ENCODE data around the gene TP53AIP1.

Gene TP53AIP1

DNA sequence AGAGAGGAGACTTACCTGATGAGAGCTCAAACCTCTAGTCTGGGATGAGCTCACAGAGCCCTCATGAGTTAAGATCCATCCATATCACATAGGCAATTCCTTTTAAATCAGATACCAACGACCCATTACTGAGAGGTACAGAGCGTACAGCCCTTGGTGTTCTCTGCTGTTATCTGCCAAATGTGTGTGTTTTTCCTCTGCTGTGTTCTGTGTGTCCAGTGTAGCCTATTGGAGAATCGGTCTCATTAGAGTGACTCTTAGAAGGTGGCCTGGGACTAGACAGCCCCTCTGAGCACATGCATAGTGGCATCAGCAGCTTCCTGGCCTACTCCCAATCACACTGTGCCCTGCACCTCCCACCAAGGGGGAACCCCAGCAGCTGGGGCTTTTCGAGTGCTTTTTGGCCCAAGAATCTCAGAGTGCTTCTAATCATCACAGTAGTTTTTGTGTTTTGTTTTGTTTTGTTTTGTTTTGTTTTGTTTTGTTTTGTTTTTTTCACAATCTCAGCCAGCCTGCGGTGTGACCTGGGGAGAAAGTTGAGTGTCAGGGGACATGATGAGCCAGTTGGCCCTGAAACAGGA is 25.4 kb downstream of the TP53AIP1 start:
- H4K20me1 ChIP-seq: no peaks in the 10 kb centered on the region
- H3K36me3 ChIP-seq: no peaks in the 10 kb centered on the region
- no peak overlapping the region for H3K9ac ChIP-seq
- TF ChIP-seq Cebpa-rat (IDR thresholded peaks at IDR 0.05): no peak
- H3K4me3 ChIP-seq: no peak overlapping the region
- peaks cover 16 to 44% (median 22%) of the 10 kb centered on the region in 10 experiments for H3K4me1 ChIP-seq
- peak overlapping the region in 3 of 11 experiments; percentile 1 to 15 (median 2); a peak in 2 of 22 replicates for H3K4me2 ChIP-seq
- H3K9me3 ChIP-seq (replicated peaks in 1 of 11): no peaks in the 10 kb centered on the region
- H3K27me3 ChIP-seq: no peaks in the 10 kb centered on the region
- no peak overlapping the region for H3K27ac ChIP-seq

DNA sequence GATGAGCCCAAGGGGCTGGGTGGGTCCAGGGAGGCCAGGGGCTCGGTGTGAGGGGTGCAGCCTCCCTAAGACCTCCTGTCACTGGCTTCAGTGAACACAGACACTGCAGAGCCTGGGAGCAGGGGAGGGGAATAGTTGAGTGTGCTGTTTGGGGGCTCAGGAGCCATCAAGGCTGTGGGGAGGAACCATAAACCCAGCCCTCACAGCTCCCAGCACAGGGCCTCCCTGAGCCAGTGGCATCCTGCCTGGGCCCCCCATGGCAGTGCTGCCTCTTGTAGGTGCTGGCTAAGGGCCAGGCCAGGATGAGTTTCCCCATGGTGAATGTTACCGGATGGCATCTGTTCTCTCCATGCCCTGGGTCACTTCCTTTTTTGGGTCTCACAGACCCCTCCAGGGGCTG is 26.0 kb downstream of the TP53AIP1 start:
- Histone ChIP-seq H3K9me3 (replicated peaks in 1 of 11) (0 out of 22 replicates have a peak, but pooled peaks cover 0 to 3% (median 0%) of the 10 kb centered on the region in 11 experiments), H3K4me1 (peaks cover 16 to 39% (median 22%) of the 10 kb centered on the region in 10 experiments), H3K27me3 (no peaks in the 10 kb centered on the region), H4K20me1 (no peaks in the 10 kb centered on the region), H3K4me2 (peak overlapping the region in 5 of 11 experiments; percentile 1 to 15 (median 12); a peak in 4 of 22 replicates), H3K4me3 (no peak overlapping the region), H3K36me3 (no peaks in the 10 kb centered on the region), H3K9ac (no peak overlapping the region), H3K27ac (no peak overlapping the region)
- no peak for TF ChIP-seq Cebpa-rat (IDR thresholded peaks at IDR 0.05)

DNA sequence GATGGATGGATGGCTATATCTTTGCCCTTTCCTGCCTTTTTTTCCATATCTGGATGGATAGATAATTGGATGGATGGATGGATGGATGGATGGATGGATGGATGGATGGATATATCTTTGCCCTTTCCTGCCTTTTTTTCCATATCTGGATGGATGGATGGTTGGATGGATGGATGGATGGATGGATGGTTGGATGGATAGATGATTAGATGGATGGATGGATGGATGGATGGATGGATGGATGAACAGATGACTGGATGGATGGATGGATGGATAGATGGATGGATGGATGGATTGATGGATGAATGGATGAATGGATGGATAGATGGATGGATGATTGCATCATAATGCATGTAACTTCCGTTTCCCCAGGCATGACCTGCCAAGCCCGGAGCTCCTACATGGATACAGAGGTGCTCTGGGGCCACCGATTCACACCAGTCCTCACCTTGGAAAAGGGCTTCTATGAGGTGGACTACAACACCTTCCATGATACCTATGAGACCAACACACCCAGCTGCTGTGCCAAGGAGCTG is 26.6 kb downstream of the TP53AIP1 start:
- H3K4me2 ChIP-seq: 0 out of 22 replicates have a peak overlapping the region, but pooled peaks of 2 of the 11 experiments have one; percentile 12 to 15
- no peaks in the 10 kb centered on the region for H4K20me1 ChIP-seq
- no peaks in the 10 kb centered on the region for H3K36me3 ChIP-seq
- H3K27me3 ChIP-seq: no peaks in the 10 kb centered on the region
- peak in 1 of 11 experiments; percentile 63; a peak in 3 of 22 replicates for TF ChIP-seq Cebpa-rat (IDR thresholded peaks at IDR 0.05)
- peaks cover 16 to 33% (median 21%) of the 10 kb centered on the region in 10 experiments for H3K4me1 ChIP-seq
- peaks cover 0 to 7% (median 0%) of the 10 kb centered on the region in 11 experiments; a peak in 1 of 22 replicates for H3K9me3 ChIP-seq (replicated peaks in 1 of 11)
- no peak overlapping the region for H3K27ac ChIP-seq
- H3K9ac ChIP-seq: no peak overlapping the region
- no peak overlapping the region for H3K4me3 ChIP-seq

GRCh38 chr11:128915149-128915521 is 27.5 kb downstream of the TP53AIP1 start:
- Histone ChIP-seq H3K36me3 (no peaks in the 10 kb centered on the region), H3K4me3 (no peak overlapping the region), H3K27ac (no peak overlapping the region), H3K4me1 (peaks cover 16 to 32% (median 21%) of the 10 kb centered on the region in 10 experiments), H4K20me1 (no peaks in the 10 kb centered on the region), H3K27me3 (no peaks in the 10 kb centered on the region), H3K4me2 (no peak overlapping the region), H3K9me3 (replicated peaks in 1 of 11) (peaks cover 0 to 8% (median 0%) of the 10 kb centered on the region in 11 experiments; a peak in 1 of 22 replicates), H3K9ac (no peak overlapping the region)
- TF ChIP-seq Cebpa-rat (IDR thresholded peaks at IDR 0.05): no peak

- no peak overlapping the region for H3K9ac ChIP-seq
- no peak overlapping the region for H3K27ac ChIP-seq
- H3K9me3 ChIP-seq (replicated peaks in 1 of 11): peaks cover 0 to 8% (median 0%) of the 10 kb centered on the region in 11 experiments; a peak in 1 of 22 replicates
- H3K36me3 ChIP-seq: no peaks in the 10 kb centered on the region
- H3K4me2 ChIP-seq: no peak overlapping the region
- TF ChIP-seq Cebpa-rat (IDR thresholded peaks at IDR 0.05): no peak
- peaks cover 13 to 32% (median 21%) of the 10 kb centered on the region in 10 experiments for H3K4me1 ChIP-seq
- no peaks in the 10 kb centered on the region for H3K27me3 ChIP-seq
- H4K20me1 ChIP-seq: no peaks in the 10 kb centered on the region
- H3K4me3 ChIP-seq: no peak overlapping the region
Measured at GRCh38 chr11:128914216-128915148, 28.2 kb downstream of the TP53AIP1 start.

GRCh38 chr11:128913806-128914205 is 28.9 kb downstream of the TP53AIP1 start:
- Histone ChIP-seq H3K4me3 (no peak overlapping the region), H3K9ac (no peak overlapping the region), H3K27ac (no peak overlapping the region), H4K20me1 (no peaks in the 10 kb centered on the region), H3K4me1 (peaks cover 13 to 32% (median 21%) of the 10 kb centered on the region in 10 experiments), H3K27me3 (no peaks in the 10 kb centered on the region), H3K9me3 (replicated peaks in 1 of 11) (peaks cover 0 to 8% (median 0%) of the 10 kb centered on the region in 11 experiments; a peak in 1 of 22 replicates), H3K4me2 (no peak overlapping the region), H3K36me3 (no peaks in the 10 kb centered on the region)
- no peak for TF ChIP-seq Cebpa-rat (IDR thresholded peaks at IDR 0.05)

DNA sequence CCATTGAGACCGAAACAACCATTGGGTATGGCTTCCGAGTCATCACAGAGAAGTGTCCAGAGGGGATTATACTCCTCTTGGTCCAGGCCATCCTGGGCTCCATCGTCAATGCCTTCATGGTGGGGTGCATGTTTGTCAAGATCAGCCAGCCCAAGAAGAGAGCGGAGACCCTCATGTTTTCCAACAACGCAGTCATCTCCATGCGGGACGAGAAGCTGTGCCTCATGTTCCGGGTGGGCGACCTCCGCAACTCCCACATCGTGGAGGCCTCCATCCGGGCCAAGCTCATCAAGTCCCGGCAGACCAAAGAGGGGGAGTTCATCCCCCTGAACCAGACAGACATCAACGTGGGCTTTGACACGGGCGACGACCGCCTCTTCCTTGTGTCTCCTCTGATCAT is 31.0 kb downstream of the TP53AIP1 start:
- Histone ChIP-seq H3K27ac (no peak overlapping the region), H3K36me3 (no peaks in the 10 kb centered on the region), H3K9ac (no peak overlapping the region), H3K9me3 (replicated peaks in 1 of 11) (peaks cover 0 to 8% (median 0%) of the 10 kb centered on the region in 11 experiments; a peak in 1 of 22 replicates), H3K27me3 (no peaks in the 10 kb centered on the region), H4K20me1 (no peaks in the 10 kb centered on the region), H3K4me2 (peak overlapping the region in 2 of 11 experiments; percentile 6 to 7; a peak in 1 of 22 replicates), H3K4me1 (peaks cover 28 to 41% (median 32%) of the 10 kb centered on the region in 10 experiments), H3K4me3 (no peak overlapping the region)
- no peak for TF ChIP-seq Cebpa-rat (IDR thresholded peaks at IDR 0.05)

GRCh38 chr11:128911239-128911638 is 31.4 kb downstream of the TP53AIP1 start:
- Histone ChIP-seq H3K27me3 (no peaks in the 10 kb centered on the region), H4K20me1 (no peaks in the 10 kb centered on the region), H3K4me1 (peaks cover 32 to 41% (median 36%) of the 10 kb centered on the region in 10 experiments), H3K36me3 (no peaks in the 10 kb centered on the region), H3K4me3 (no peak overlapping the region), H3K4me2 (no peak overlapping the region), H3K9me3 (replicated peaks in 1 of 11) (peaks cover 0 to 8% (median 0%) of the 10 kb centered on the region in 11 experiments; a peak in 1 of 22 replicates), H3K9ac (no peak overlapping the region), H3K27ac (no peak overlapping the region)
- no peak for TF ChIP-seq Cebpa-rat (IDR thresholded peaks at IDR 0.05)

GRCh38 chr11:128910576-128910975 is 32.1 kb downstream of the TP53AIP1 start:
- Histone ChIP-seq H3K4me1 (peaks cover 36 to 44% (median 39%) of the 10 kb centered on the region in 10 experiments), H4K20me1 (no peaks in the 10 kb centered on the region), H3K4me2 (no peak overlapping the region), H3K9me3 (replicated peaks in 1 of 11) (peaks cover 0 to 8% (median 0%) of the 10 kb centered on the region in 11 experiments; a peak in 1 of 22 replicates), H3K27ac (no peak overlapping the region), H3K27me3 (no peaks in the 10 kb centered on the region), H3K36me3 (no peaks in the 10 kb centered on the region), H3K4me3 (no peak overlapping the region), H3K9ac (no peak overlapping the region)
- no peak for TF ChIP-seq Cebpa-rat (IDR thresholded peaks at IDR 0.05)
